ENCODE results near the gene RFNG. TPM values are rescaled to one million over a fixed set of nuclear protein-coding genes. Genes with fewer than 3 reads are reported as not detected.

The RFNG gene
- total RNA-seq, 6 experiments from 2014 or later = 37.6 to 48.5 (median 40.1) TPM

DNA sequence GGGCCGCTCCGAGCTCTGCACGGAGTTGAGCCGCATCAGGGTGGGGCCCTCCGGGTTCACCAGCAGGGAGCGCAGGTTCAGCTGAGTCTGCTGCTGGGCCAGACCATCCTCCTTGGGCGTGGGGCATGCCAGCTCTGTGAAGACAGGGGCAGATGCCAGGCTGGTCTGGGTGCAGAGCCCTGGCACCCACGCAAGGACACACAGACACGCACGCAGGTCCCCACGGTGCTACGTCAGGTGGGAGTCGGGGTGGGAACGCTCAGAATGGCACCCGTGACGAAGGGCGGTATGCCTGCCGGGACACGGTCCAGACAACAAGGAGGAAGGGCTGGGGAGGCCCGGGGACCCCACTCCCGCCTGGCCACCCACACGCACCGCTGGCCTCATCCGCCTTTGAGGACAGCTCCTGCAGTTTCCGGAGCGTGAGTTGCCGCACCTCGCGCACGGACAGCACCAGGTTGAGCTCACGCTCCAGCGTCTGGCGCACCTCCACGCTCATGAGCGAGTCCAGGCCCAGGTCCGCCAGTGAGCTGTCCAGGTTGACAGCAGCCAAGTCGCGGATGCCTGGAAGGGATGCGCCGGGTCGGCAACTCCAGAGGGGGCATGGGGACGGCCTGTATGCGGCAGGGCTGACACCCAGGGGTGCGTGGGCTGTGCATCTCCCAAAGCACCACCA, 29.3 kb upstream of the RFNG start:
- peaks cover 12% of the 10 kb centered on the region for H3K27me3 Mint-ChIP-seq (ENCODE audit: insufficient read depth)
- H3K9me3 Mint-ChIP-seq = no peaks in the 10 kb centered on the region
- TF ChIP-seq, protein P1, sequence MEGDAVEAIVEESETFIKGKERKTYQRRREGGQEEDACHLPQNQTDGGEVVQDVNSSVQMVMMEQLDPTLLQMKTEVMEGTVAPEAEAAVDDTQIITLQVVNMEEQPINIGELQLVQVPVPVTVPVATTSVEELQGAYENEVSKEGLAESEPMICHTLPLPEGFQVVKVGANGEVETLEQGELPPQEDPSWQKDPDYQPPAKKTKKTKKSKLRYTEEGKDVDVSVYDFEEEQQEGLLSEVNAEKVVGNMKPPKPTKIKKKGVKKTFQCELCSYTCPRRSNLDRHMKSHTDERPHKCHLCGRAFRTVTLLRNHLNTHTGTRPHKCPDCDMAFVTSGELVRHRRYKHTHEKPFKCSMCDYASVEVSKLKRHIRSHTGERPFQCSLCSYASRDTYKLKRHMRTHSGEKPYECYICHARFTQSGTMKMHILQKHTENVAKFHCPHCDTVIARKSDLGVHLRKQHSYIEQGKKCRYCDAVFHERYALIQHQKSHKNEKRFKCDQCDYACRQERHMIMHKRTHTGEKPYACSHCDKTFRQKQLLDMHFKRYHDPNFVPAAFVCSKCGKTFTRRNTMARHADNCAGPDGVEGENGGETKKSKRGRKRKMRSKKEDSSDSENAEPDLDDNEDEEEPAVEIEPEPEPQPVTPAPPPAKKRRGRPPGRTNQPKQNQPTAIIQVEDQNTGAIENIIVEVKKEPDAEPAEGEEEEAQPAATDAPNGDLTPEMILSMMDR (IDR thresholded peaks at IDR 0.05) = no peak
- H3K27ac Mint-ChIP-seq = no peak overlapping the region
- peaks cover 8% of the 10 kb centered on the region; the same call in 1 of the 2 replicates for H3K36me3 Mint-ChIP-seq (ENCODE audit: low read depth)
- H3K4me3 Mint-ChIP-seq = no peak overlapping the region
- DNase-seq = no peak
- H3K4me1 Mint-ChIP-seq (ENCODE audit: low read depth) = no peaks in the 10 kb centered on the region

DNA sequence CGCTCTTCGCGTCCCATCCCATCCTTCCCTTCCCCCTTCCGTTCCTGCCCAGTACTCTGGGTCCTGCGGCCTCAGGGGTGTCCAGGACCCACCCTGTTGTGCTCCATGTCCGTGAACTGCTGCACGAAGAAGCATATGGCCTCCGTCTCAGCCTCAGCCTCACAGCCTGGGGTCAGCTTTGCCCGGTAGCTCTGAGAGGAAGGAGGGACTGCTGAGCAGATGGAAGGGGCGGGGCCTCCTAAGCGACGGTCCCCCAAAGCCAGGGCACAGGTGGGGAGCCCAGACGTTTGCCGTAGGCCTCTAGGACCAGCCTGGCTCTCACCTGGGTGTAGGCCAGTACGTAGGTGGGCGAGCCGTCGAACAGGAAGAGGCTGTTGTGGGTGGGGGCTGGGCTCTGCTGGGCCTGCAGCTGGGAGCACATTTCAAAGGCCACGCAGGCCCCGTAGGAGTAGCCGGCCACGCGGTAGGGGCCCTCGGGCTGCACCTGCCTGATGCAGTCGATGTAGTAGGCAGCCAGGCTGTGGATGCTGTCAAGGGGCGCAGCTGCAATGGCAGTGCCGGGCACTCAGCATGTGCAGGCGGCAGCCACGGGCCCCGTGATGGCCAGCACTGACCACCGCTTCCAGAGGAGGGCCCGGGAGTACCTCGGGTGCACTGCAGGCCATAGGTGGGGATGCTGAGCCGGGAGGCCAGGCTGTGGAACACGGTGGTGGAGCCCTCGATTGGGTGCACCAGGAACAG, 28.6 kb upstream of the RFNG start:
- H3K27me3 Mint-ChIP-seq (ENCODE audit: insufficient read depth) = peaks cover 14% of the 10 kb centered on the region
- no peak for DNase-seq
- H3K27ac Mint-ChIP-seq = no peak overlapping the region
- no peaks in the 10 kb centered on the region for H3K9me3 Mint-ChIP-seq
- no peak overlapping the region for H3K4me3 Mint-ChIP-seq
- H3K4me1 Mint-ChIP-seq (ENCODE audit: low read depth) = no peaks in the 10 kb centered on the region
- H3K36me3 Mint-ChIP-seq (ENCODE audit: low read depth) = peaks cover 8% of the 10 kb centered on the region; the same call in 1 of the 2 replicates
- TF ChIP-seq, protein P1 (IDR thresholded peaks at IDR 0.05) = no peak

GRCh38 chr17:82079001-82079677, 27.5 kb upstream of the RFNG start:
- Mint-ChIP-seq H3K9me3 (no peaks in the 10 kb centered on the region), H3K36me3 (ENCODE audit: low read depth) (peaks cover 8% of the 10 kb centered on the region; the same call in 1 of the 2 replicates), H3K4me1 (ENCODE audit: low read depth) (no peaks in the 10 kb centered on the region), H3K27me3 (ENCODE audit: insufficient read depth) (peaks cover 14% of the 10 kb centered on the region), H3K4me3 (no peak overlapping the region), H3K27ac (no peak overlapping the region)
- TF ChIP-seq, protein P1 (IDR thresholded peaks at IDR 0.05) = no peak
- DNase-seq = no peak

DNA sequence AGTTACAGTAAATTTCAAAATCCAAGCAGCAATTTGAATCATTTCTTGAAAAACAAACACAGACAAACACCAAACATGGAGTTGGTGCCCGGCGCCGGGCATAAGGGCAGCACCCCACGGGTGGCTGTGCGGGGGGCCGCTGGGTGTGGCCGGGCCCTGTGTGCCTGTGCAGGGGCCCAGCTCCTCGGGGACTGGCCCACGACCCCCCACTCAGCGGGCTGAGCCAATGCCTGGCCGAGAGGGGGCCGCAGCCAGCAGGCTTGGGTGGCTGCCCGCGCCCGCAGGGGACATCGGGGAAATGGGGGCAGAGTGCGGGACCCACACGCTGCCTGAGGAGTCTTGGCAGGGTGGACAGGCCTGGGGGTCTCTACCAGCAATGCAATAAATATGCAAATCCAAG, 26.8 kb upstream of the RFNG start:
- TF ChIP-seq, protein P1 (IDR thresholded peaks at IDR 0.05) = no peak
- peaks cover 8% of the 10 kb centered on the region; the same call in 1 of the 2 replicates for H3K36me3 Mint-ChIP-seq (ENCODE audit: low read depth)
- H3K9me3 Mint-ChIP-seq = no peaks in the 10 kb centered on the region
- H3K4me3 Mint-ChIP-seq = no peak overlapping the region
- H3K27me3 Mint-ChIP-seq (ENCODE audit: insufficient read depth) = peaks cover 16% of the 10 kb centered on the region
- H3K4me1 Mint-ChIP-seq (ENCODE audit: low read depth) = no peaks in the 10 kb centered on the region
- H3K27ac Mint-ChIP-seq = no peak overlapping the region
- no peak for DNase-seq

GRCh38 chr17:82077617-82078358, 26.2 kb upstream of the RFNG start:
- Mint-ChIP-seq H3K27ac (no peak overlapping the region), H3K36me3 (ENCODE audit: low read depth) (peaks cover 8% of the 10 kb centered on the region; the same call in 1 of the 2 replicates), H3K4me3 (no peak overlapping the region), H3K27me3 (ENCODE audit: insufficient read depth) (peaks cover 13% of the 10 kb centered on the region), H3K9me3 (no peaks in the 10 kb centered on the region), H3K4me1 (ENCODE audit: low read depth) (no peaks in the 10 kb centered on the region)
- TF ChIP-seq, protein P1 (IDR thresholded peaks at IDR 0.05) = no peak
- DNase-seq = no peak
